GM12878 (cell line): ENCODE measurements around the gene TEAD4.

ENCODE experiments used
- CHD2 ChIP-seq: IDR thresholded peaks from 2 replicates; pipeline ENCODE4 v1.6.1; 2011; ENCODE audit warnings: low read depth, low read length, improper control_type of control experiment, borderline replicate concordance
- CREB1 ChIP-seq: IDR thresholded peaks from 2 replicates; pipeline ENCODE4 v1.6.1; 2012; ENCODE audit warnings: low read depth, mild to moderate bottlenecking, inconsistent platforms
- EZH2 ChIP-seq: IDR thresholded peaks from 2 replicates; pipeline ENCODE4 v1.6.1; 2012; ENCODE audit warnings: low read depth, mild to moderate bottlenecking, control low read depth, inconsistent platforms, low read length, borderline replicate concordance; ENCODE audit not compliant: control insufficient read depth
- FOS ChIP-seq: IDR thresholded peaks from 3 replicates; pipeline ENCODE4 v1.6.1; 2011; ENCODE audit warnings: borderline replicate concordance; ENCODE audit not compliant: insufficient read length; ENCODE audit errors: extremely low read depth
- POLR2A ChIP-seq: IDR thresholded peaks from 2 replicates; pipeline ENCODE4 v1.6.1; 2011; ENCODE audit warnings: low read depth, mild to moderate bottlenecking, low read length
- RAD21 ChIP-seq: IDR thresholded peaks from 2 replicates; pipeline ENCODE4 v1.6.1; 2011; ENCODE audit warnings: mild to moderate bottlenecking, low read depth, low read length, moderate library complexity; ENCODE audit not compliant: insufficient read depth
- TCF7 ChIP-seq: IDR thresholded peaks from 2 replicates; pipeline ENCODE4 v1.6.1; 2014; ENCODE audit warnings: antibody characterized with exemption, borderline replicate concordance
- TF ChIP-seq, protein P1 (sequence below), 3 experiments: IDR thresholded peaks in 2 of 3; conservative IDR thresholded peaks in 1 of 3; 2 replicates each; pipeline ENCODE4 v1.5.1; 2011; ENCODE audit warnings: low read depth in 3 of 3, low read length in 3 of 3, mild to moderate bottlenecking in 3 of 3, control low read depth in 2 of 3, moderate library complexity in 2 of 3, inconsistent platforms in 1 of 3, mixed read lengths in 1 of 3; ENCODE audit not compliant: control insufficient read depth in 2 of 3, insufficient read depth in 1 of 3; ENCODE audit errors: extremely low read depth in 1 of 3

DNA sequence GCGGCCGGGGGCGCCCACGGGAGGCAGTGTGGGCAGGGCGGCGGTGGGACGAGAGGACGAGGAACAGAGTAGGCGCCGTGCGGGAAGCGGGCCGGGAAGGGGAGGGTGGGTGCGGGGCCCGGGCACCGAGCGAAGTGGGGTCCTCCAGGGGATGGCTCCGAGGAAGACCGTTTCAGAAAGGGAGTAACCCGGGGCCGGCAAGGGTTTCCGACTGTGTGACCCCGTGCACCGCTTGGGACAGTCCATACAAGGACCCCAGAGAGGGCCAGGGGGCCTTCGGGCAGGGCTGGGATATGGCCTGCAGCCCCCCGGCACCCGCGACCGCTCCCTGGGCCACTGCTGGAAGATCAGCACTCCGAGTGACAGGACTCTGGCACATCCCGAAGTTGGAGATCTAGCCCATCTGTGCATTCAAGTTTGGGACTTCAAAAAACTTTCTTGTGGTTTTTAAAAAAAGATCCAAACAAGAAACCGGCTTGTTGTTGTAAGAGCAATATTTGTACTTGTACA is 118.4 kb downstream of the TEAD4 start:
- TF ChIP-seq RAD21 (no peak), CREB1 (no peak), EZH2 (no peak), POLR2A (no peak), CHD2 (no peak), TCF7 (no peak), FOS (no peak)
- TF ChIP-seq, protein P1, sequence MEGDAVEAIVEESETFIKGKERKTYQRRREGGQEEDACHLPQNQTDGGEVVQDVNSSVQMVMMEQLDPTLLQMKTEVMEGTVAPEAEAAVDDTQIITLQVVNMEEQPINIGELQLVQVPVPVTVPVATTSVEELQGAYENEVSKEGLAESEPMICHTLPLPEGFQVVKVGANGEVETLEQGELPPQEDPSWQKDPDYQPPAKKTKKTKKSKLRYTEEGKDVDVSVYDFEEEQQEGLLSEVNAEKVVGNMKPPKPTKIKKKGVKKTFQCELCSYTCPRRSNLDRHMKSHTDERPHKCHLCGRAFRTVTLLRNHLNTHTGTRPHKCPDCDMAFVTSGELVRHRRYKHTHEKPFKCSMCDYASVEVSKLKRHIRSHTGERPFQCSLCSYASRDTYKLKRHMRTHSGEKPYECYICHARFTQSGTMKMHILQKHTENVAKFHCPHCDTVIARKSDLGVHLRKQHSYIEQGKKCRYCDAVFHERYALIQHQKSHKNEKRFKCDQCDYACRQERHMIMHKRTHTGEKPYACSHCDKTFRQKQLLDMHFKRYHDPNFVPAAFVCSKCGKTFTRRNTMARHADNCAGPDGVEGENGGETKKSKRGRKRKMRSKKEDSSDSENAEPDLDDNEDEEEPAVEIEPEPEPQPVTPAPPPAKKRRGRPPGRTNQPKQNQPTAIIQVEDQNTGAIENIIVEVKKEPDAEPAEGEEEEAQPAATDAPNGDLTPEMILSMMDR (IDR thresholded peaks at IDR 0.05 in 2 of 3, conservative IDR thresholded peaks at IDR 0.05 in 1 of 3; ENCODE audit: control insufficient read depth in 2 of 3, extremely low read depth in 1 of 3, insufficient read depth in 1 of 3, low read depth in 3 of 3, low read length in 3 of 3) = no peak
